ENCODE data around the gene TMCC3. TPM values are rescaled to one million over a fixed set of nuclear protein-coding genes. Genes with fewer than 3 reads are reported as not detected.

The TMCC3 gene
- total RNA-seq, 1 experiment from 2014 or later: 2.1 TPM

- H3K36me3 ChIP-seq (ENCODE audit: control insufficient read depth, insufficient read depth, low read length): no peaks in the 10 kb centered on the region
- Mint-ChIP-seq H3K27ac (ENCODE audit: unreplicated experiment) (no peak overlapping the region), H3K9me3 (ENCODE audit: unreplicated experiment) (no peaks in the 10 kb centered on the region), H3K36me3 (ENCODE audit: insufficient read depth, unreplicated experiment) (no peaks in the 10 kb centered on the region), H3K27me3 (ENCODE audit: insufficient read depth, unreplicated experiment) (no peaks in the 10 kb centered on the region), H3K4me3 (ENCODE audit: unreplicated experiment) (no peak overlapping the region), H3K4me1 (ENCODE audit: low read depth, unreplicated experiment) (no peaks in the 10 kb centered on the region)
- CTCF ChIA-PET: no interaction called here
- no peaks in the 10 kb centered on the region for H3K4me1 ChIP-seq
- no peaks in the 10 kb centered on the region for H3K27me3 ChIP-seq (replicated peaks; ENCODE audit: control insufficient read depth, insufficient read depth, low read length)
- TF ChIP-seq, protein P1, sequence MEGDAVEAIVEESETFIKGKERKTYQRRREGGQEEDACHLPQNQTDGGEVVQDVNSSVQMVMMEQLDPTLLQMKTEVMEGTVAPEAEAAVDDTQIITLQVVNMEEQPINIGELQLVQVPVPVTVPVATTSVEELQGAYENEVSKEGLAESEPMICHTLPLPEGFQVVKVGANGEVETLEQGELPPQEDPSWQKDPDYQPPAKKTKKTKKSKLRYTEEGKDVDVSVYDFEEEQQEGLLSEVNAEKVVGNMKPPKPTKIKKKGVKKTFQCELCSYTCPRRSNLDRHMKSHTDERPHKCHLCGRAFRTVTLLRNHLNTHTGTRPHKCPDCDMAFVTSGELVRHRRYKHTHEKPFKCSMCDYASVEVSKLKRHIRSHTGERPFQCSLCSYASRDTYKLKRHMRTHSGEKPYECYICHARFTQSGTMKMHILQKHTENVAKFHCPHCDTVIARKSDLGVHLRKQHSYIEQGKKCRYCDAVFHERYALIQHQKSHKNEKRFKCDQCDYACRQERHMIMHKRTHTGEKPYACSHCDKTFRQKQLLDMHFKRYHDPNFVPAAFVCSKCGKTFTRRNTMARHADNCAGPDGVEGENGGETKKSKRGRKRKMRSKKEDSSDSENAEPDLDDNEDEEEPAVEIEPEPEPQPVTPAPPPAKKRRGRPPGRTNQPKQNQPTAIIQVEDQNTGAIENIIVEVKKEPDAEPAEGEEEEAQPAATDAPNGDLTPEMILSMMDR (IDR thresholded peaks at IDR 0.05; ENCODE audit: insufficient read depth in 1 of 2, low read depth in 1 of 2, low read length in 1 of 2, severe bottlenecking in 1 of 2, unreplicated experiment in 1 of 2): no peak
- no peak for DNase-seq
- no TSS peak for BruUV-seq (replicated peaks)
- no peaks in the 10 kb centered on the region for H3K9me3 ChIP-seq
- H3K4me3 ChIP-seq (ENCODE audit: low read depth, low read length): no peak overlapping the region
- intact Hi-C loops (cut with micrococcal nuclease; ENCODE audit: unreplicated experiment): no loop called here
- POLR2A ChIA-PET: no interaction called here
Observed at GRCh38 chr12:94644141-94644979, 6.0 kb downstream of the TMCC3 start.

GRCh38 chr12:94643606-94644005 is 6.8 kb downstream of the TMCC3 start:
- H3K4me3 ChIP-seq (ENCODE audit: low read depth, low read length): no peak overlapping the region

DNA sequence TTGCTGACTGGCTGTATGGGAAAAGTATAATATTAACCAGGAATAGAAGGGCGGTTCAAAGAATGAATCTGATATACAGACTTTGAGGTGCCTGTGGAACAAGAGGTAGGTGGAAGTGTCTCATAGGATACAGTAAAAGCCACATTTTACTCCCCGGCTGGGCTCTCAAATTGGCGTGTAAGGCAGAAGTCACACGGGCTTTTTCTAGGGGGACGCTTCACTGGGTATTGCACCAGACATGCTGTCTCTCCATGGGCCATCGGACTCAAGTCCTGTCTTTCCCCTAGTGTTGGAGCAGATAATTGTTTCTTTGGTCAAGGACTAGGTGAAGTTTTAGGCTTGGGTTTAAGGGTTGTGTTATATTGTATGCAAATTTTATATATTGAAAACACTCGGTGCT is 9.1 kb downstream of the TMCC3 start:
- TF ChIP-seq, protein P1 (IDR thresholded peaks at IDR 0.05; ENCODE audit: insufficient read depth in 1 of 2, low read depth in 1 of 2, low read length in 1 of 2, severe bottlenecking in 1 of 2, unreplicated experiment in 1 of 2): no peak
- ChIA-PET CTCF (no interaction called here), POLR2A (no interaction called here)
- Histone ChIP-seq H3K36me3 (ENCODE audit: control insufficient read depth, insufficient read depth, low read length) (no peaks in the 10 kb centered on the region), H3K4me3 (ENCODE audit: low read depth, low read length) (no peak overlapping the region), H3K9me3 (no peaks in the 10 kb centered on the region), H3K4me1 (no peaks in the 10 kb centered on the region), H3K27me3 (replicated peaks; ENCODE audit: control insufficient read depth, insufficient read depth, low read length) (no peaks in the 10 kb centered on the region)
- H3K9me3 Mint-ChIP-seq (ENCODE audit: unreplicated experiment): no peaks in the 10 kb centered on the region
- no peak for DNase-seq
- no peak overlapping the region for H3K27ac Mint-ChIP-seq (ENCODE audit: unreplicated experiment)
- H3K27me3 Mint-ChIP-seq (ENCODE audit: insufficient read depth, unreplicated experiment): no peaks in the 10 kb centered on the region
- H3K4me1 Mint-ChIP-seq (ENCODE audit: low read depth, unreplicated experiment): no peaks in the 10 kb centered on the region
- no peak overlapping the region for H3K4me3 Mint-ChIP-seq (ENCODE audit: unreplicated experiment)
- H3K36me3 Mint-ChIP-seq (ENCODE audit: insufficient read depth, unreplicated experiment): no peaks in the 10 kb centered on the region
- intact Hi-C loops (cut with micrococcal nuclease; ENCODE audit: unreplicated experiment): no loop called here
- no TSS peak for BruUV-seq (replicated peaks)

More at GRCh38 chr12:94643606-94644005, 6.8 kb downstream of the TMCC3 start:
- no peaks in the 10 kb centered on the region for H3K4me1 Mint-ChIP-seq (ENCODE audit: low read depth, unreplicated experiment)
- DNase-seq: no peak
- no peaks in the 10 kb centered on the region for H3K9me3 ChIP-seq
- no peak overlapping the region for H3K4me3 Mint-ChIP-seq (ENCODE audit: unreplicated experiment)
- no peaks in the 10 kb centered on the region for H3K36me3 Mint-ChIP-seq (ENCODE audit: insufficient read depth, unreplicated experiment)
- intact Hi-C loops (cut with micrococcal nuclease; ENCODE audit: unreplicated experiment): no loop called here
- H3K27me3 ChIP-seq (replicated peaks; ENCODE audit: control insufficient read depth, insufficient read depth, low read length): no peaks in the 10 kb centered on the region
- ChIA-PET POLR2A (no interaction called here), CTCF (no interaction called here)
- no TSS peak for BruUV-seq (replicated peaks)
- no peaks in the 10 kb centered on the region for H3K36me3 ChIP-seq (ENCODE audit: control insufficient read depth, insufficient read depth, low read length)
- H3K9me3 Mint-ChIP-seq (ENCODE audit: unreplicated experiment): no peaks in the 10 kb centered on the region
- no peaks in the 10 kb centered on the region for H3K4me1 ChIP-seq
- no peaks in the 10 kb centered on the region for H3K27me3 Mint-ChIP-seq (ENCODE audit: insufficient read depth, unreplicated experiment)
- H3K27ac Mint-ChIP-seq (ENCODE audit: unreplicated experiment): no peak overlapping the region
- TF ChIP-seq, protein P1 (IDR thresholded peaks at IDR 0.05; ENCODE audit: insufficient read depth in 1 of 2, low read depth in 1 of 2, low read length in 1 of 2, severe bottlenecking in 1 of 2, unreplicated experiment in 1 of 2): no peak

All from Caco-2 (cell line).